Activated CD4-positive, CD25-positive, alpha-beta regulatory T cell (primary cell): ENCODE data around the gene TBC1D3G.
"Not testable (repeated sequence)": the region's sequence is repeated elsewhere in the genome, so short reads cannot be mapped to it uniquely, and the experiment has no call there.

ENCODE experiments used
- DNase-seq, 4 experiments: peaks; one replicate each; lab custom pipeline; 2025; lab: John Stamatoyannopoulos, UW

TBC1D3G gene

DNA sequence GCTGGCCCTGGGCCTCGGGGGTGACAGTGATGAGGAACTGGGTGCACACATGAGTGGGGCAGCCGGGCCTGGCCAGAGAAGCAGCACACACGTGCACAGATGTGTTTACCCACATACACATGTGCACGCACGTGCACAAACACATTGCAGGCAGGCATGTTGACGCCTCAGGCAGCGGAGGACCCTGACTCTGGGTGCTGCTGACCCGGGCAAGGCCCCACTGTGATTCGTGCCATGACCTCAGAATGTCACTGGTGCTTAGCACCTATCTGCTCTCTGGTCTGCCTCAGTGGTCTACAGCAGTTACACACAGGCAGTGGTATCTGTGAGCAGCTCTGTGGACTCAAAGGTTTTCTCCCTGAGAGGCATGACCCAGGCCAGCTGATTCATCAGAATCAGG is at the start of gene TBC1D3G:
Gene TBC1D3G (plus strand): TSS at position 301 of the 400 bp plus-strand sequence. CDS start 1,528 bp downstream, outside the sequence.
- not testable (repeated sequence) for DNase-seq

GRCh38 chr17:36283256-36283655 is 40.4 kb upstream of the TBC1D3G start:
- not testable (repeated sequence) for DNase-seq

DNA sequence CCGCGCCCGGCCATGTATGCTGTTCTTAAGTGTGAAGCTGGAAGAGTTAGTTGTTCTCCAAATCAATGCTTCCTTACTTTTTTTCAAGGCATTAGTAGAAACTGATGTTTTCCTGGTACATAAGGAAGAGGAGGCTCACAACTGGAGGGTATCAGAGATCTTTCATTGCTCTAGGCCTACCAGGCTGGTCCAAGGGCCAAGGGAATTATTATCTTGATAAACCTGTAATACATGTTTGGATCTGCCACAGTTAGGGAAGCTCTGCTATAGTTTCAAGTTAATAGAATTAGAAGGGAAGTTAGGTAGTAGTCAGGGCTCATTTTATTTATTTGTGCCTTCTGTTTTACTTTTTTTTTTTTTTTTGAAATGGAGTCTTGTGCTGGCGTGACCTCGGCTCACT is 39.5 kb upstream of the TBC1D3G start:
- not testable (repeated sequence) for DNase-seq

GRCh38 chr17:36289965-36290612 is 33.6 kb upstream of the TBC1D3G start:
- DNase-seq = not testable (repeated sequence)

- DNase-seq = not testable (repeated sequence)
Observed at GRCh38 chr17:36295161-36295560, 28.5 kb upstream of the TBC1D3G start.

- not testable (repeated sequence) for DNase-seq
Observed at GRCh38 chr17:36315736-36316135, 7.9 kb upstream of the TBC1D3G start.

DNA sequence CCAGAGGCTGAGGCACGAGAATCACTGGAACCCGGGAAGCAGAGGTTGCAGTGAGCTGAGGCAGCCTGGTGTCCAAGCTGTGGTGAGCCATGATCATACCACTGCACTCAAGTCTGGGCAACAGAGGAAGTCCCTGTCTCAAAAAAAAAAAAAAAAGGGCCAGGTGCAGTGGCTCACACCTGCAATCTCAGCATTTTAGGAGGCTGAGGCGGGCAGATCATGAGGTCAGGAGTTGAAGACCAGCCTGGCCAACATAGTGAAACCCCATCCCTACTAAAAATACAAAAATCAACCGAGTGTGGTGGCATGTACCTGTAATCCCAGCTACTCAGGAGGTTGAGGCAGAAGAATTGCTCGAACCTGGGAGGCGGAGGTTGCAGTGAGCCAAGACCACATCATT is 38.8 kb downstream of the TBC1D3G start:
- not testable (repeated sequence) for DNase-seq

- not testable (repeated sequence) for DNase-seq
Observed at GRCh38 chr17:36375938-36376337, 52.3 kb downstream of the TBC1D3G start.
